Keratinocyte (primary cell): ENCODE data around the gene ZBTB44. TPM values are rescaled to one million over a fixed set of nuclear protein-coding genes. Genes with fewer than 3 reads are reported as not detected.

ENCODE experiments used
- DNase-seq: peaks from one replicate; pipeline ENCODE4 v3.0.0-alpha.2; 2011; ENCODE audit warnings: low read depth, missing footprints, low spot score
- FAIRE-seq: peaks from 2 replicates; lab custom pipeline; 2011; peaks lifted over from hg19 to GRCh38; lab: Jason Lieb, UNC
- H2AFZ ChIP-seq: 2 replicates; pipeline ENCODE4 v1.6.0; 2012; ENCODE audit warnings: low read length, control low read depth, inconsistent platforms; ENCODE audit not compliant: control insufficient read depth
- H3K27ac ChIP-seq: 2 replicates; pipeline ENCODE4 v1.5.1; 2011; ENCODE audit warnings: low read length; ENCODE audit not compliant: control insufficient read depth, insufficient read depth
- H3K27me3 ChIP-seq: 3 replicates; pipeline ENCODE4 v1.6.0; 2011; ENCODE audit warnings: low read length; ENCODE audit not compliant: control insufficient read depth, insufficient read depth; ENCODE audit errors: extremely low read depth
- H3K36me3 ChIP-seq, 2 experiments: 2 replicates in 1 of 2; 3 replicates in 1 of 2; pipeline ENCODE4 v1.5.1; 2011; ENCODE audit warnings: low read length in 2 of 2, mild to moderate bottlenecking in 1 of 2; ENCODE audit not compliant: control insufficient read depth in 2 of 2, insufficient read depth in 2 of 2; ENCODE audit errors: extremely low read depth in 1 of 2
- H3K4me1 ChIP-seq: 3 replicates; pipeline ENCODE4 v1.5.1; 2011; ENCODE audit warnings: low read length; ENCODE audit not compliant: control insufficient read depth, insufficient read depth; ENCODE audit errors: extremely low read depth
- H3K4me2 ChIP-seq: 3 replicates; pipeline ENCODE4 v1.6.0; 2011; ENCODE audit warnings: low read depth, low read length; ENCODE audit not compliant: control insufficient read depth, insufficient read depth; ENCODE audit errors: extremely low read depth
- H3K4me3 ChIP-seq, 3 experiments: fragments of 200-600 bp in 1 of 3; sonication (generic) in 1 of 3; 2 replicates in 2 of 3; 3 replicates in 1 of 3; pipeline ENCODE4 v1.5.1; 2011 to 2016; ENCODE audit warnings: low read length in 3 of 3, mild to moderate bottlenecking in 3 of 3, control low read depth in 2 of 3, inconsistent platforms in 1 of 3, low read depth in 1 of 3, mixed read lengths in 1 of 3, mixed run types in 1 of 3, moderate library complexity in 1 of 3; ENCODE audit not compliant: control insufficient read depth in 2 of 3, insufficient read depth in 2 of 3; ENCODE audit errors: extremely low read depth in 1 of 3
- H3K79me2 ChIP-seq: 2 replicates; pipeline ENCODE4 v1.6.0; 2012; ENCODE audit warnings: low read length; ENCODE audit not compliant: control insufficient read depth, insufficient read depth
- H3K9ac ChIP-seq: 3 replicates; pipeline ENCODE4 v1.6.0; 2011; ENCODE audit warnings: low read length; ENCODE audit not compliant: control insufficient read depth, insufficient read depth; ENCODE audit errors: extremely low read depth
- H3K9me1 ChIP-seq: 3 replicates; pipeline ENCODE4 v1.6.0; 2011; ENCODE audit warnings: low read length; ENCODE audit not compliant: control insufficient read depth, insufficient read depth; ENCODE audit errors: extremely low read depth
- H3K9me3 ChIP-seq: 2 replicates; pipeline ENCODE4 v1.5.1; 2012; ENCODE audit warnings: low read depth, low read length; ENCODE audit not compliant: control insufficient read depth
- H4K20me1 ChIP-seq: 3 replicates; pipeline ENCODE4 v1.6.0; 2011; ENCODE audit warnings: low read length; ENCODE audit not compliant: control insufficient read depth, insufficient read depth; ENCODE audit errors: extremely low read depth
- EZH2 ChIP-seq: IDR thresholded peaks from one replicate; pipeline ENCODE4 v1.6.1; 2012; ENCODE audit warnings: inconsistent platforms, mild to moderate bottlenecking, low read length, moderate library complexity
- dilution Hi-C: fragments of 300-500 bp; cut with MboI; formaldehyde crosslinking; loops from one replicate; pipeline ENCODE4 v1.7.0; 2020; ENCODE audit warnings: low sequenced_read_pairs; ENCODE audit not compliant: extremely low pct_ligation_motif_present
- polyA plus RNA-seq, 5 experiments: library from polyadenylated mRNA; depleted of rRNA in 3 of 5; stranded (reverse) in 3 of 5; stranded (forward) in 1 of 5; unstranded in 1 of 5; fragments of >200 nt; gene quantifications; 1 replicate in 1 of 5; 2 replicates in 3 of 5; 3 replicates in 1 of 5; pipeline versions ENCODE4 v1.2.1 to v1.2.3, GENCODE V29; 2011 to 2012; ENCODE audit warnings: missing spikeins in 2 of 5, low read depth in 1 of 5, low replicate concordance in 1 of 5
- TF ChIP-seq, protein P1 (sequence below), 3 experiments: IDR thresholded peaks in 1 of 3; conservative IDR thresholded peaks in 1 of 3; optimal IDR thresholded peaks in 1 of 3; 2 replicates in 2 of 3; 3 replicates in 1 of 3; pipeline versions ENCODE3 to v1.5.1; 2011; ENCODE audit warnings: low read length in 3 of 3, mild to moderate bottlenecking in 3 of 3, moderate library complexity in 2 of 3, control low read depth in 1 of 3, inconsistent platforms in 1 of 3; ENCODE audit not compliant: insufficient read depth in 2 of 3; ENCODE audit errors: extremely low read depth in 1 of 3

The ZBTB44 gene
- polyA plus RNA-seq, 1 donor (not counting 4 experiments of a cell fraction or from before 2014, with no cell fraction given), result 16.8 TPM

DNA sequence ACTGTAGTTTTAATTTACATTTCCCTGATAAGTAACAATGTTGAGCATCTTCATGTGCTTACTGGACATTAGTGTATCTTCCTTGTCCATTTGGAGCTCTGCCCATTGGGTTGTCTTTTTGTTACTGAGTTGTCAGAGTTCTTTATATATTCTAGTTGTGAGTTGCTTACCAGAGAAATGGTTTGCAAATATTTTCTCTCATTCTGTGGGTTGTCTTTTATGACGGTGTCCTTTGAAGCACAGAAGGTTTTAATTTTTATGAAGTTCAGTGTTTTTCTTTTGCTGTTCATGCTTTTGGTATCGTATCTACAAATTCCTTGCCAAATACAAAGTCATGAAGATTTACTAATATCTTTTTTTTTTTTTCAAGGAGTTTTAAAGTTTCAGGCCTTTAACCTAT is 42.4 kb downstream of the ZBTB44 start:
- dilution Hi-C loops, result no loop called here
- no peak for DNase-seq
- Histone ChIP-seq H3K9ac (no peak overlapping the region), H3K4me3 (no peak overlapping the region), H3K9me1 (peaks cover 2% of the 10 kb centered on the region), H3K4me1 (no peaks in the 10 kb centered on the region), H3K9me3 (no peaks in the 10 kb centered on the region), H4K20me1 (no peaks in the 10 kb centered on the region), H3K36me3 (no peaks in the 10 kb centered on the region), H3K79me2 (no peaks in the 10 kb centered on the region), H2AFZ (no peak overlapping the region), H3K27ac (no peak overlapping the region), H3K4me2 (no peak overlapping the region), H3K27me3 (no peaks in the 10 kb centered on the region)
- TF ChIP-seq EZH2, result no peak
- TF ChIP-seq, protein P1, sequence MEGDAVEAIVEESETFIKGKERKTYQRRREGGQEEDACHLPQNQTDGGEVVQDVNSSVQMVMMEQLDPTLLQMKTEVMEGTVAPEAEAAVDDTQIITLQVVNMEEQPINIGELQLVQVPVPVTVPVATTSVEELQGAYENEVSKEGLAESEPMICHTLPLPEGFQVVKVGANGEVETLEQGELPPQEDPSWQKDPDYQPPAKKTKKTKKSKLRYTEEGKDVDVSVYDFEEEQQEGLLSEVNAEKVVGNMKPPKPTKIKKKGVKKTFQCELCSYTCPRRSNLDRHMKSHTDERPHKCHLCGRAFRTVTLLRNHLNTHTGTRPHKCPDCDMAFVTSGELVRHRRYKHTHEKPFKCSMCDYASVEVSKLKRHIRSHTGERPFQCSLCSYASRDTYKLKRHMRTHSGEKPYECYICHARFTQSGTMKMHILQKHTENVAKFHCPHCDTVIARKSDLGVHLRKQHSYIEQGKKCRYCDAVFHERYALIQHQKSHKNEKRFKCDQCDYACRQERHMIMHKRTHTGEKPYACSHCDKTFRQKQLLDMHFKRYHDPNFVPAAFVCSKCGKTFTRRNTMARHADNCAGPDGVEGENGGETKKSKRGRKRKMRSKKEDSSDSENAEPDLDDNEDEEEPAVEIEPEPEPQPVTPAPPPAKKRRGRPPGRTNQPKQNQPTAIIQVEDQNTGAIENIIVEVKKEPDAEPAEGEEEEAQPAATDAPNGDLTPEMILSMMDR (optimal IDR thresholded peaks at IDR 0.05 in 1 of 3, IDR thresholded peaks at IDR 0.05 in 1 of 3, conservative IDR thresholded peaks at IDR 0.05 in 1 of 3; ENCODE audit: extremely low read depth in 1 of 3, insufficient read depth in 2 of 3, low read length in 3 of 3), result no peak
- FAIRE-seq, result no peak

DNA sequence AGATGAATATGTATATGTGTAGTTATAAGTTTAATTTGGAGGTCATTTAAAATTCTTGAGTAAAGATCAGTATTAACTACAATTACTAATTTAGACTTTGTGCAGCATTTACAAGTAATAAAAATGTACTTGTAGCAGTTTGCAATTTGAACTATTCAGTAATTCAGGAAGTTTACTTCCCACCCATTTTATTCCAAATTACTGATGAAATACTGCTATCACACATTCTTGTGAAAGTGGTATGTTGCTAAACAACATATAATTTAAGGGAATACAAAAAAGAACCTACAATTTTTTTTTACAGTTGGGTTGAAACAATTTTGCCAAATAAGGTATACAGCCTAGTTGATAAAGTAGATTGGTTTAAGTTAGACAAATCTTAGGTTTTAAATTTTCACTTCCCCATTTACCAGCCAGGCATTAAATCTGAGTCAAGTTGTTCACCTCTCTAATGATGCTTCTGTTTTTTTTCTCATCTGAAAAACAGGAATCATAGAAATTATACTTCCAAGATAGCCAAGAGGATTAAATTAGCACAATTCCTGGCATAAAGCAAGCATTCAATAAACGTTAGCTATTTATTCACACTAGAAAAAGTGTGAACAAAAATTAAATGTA is 45.3 kb downstream of the ZBTB44 start:
- TF ChIP-seq EZH2, result no peak
- TF ChIP-seq, protein P1 (optimal IDR thresholded peaks at IDR 0.05 in 1 of 3, IDR thresholded peaks at IDR 0.05 in 1 of 3, conservative IDR thresholded peaks at IDR 0.05 in 1 of 3; ENCODE audit: extremely low read depth in 1 of 3, insufficient read depth in 2 of 3, low read length in 3 of 3), result no peak
- Histone ChIP-seq H3K27ac (no peak overlapping the region), H3K27me3 (no peaks in the 10 kb centered on the region), H4K20me1 (no peaks in the 10 kb centered on the region), H3K36me3 (no peaks in the 10 kb centered on the region), H3K79me2 (no peaks in the 10 kb centered on the region), H3K9ac (no peak overlapping the region), H3K9me1 (peaks cover 2% of the 10 kb centered on the region), H3K4me3 (no peak overlapping the region), H2AFZ (no peak overlapping the region), H3K9me3 (no peaks in the 10 kb centered on the region), H3K4me1 (no peaks in the 10 kb centered on the region), H3K4me2 (no peak overlapping the region)
- dilution Hi-C loops, result no loop called here
- no peak for DNase-seq
- no peak for FAIRE-seq
